Left hindlimb (tissue), 1 donor: Measurements from ENCODE around the gene CDH6.

Source experiments
- DNase-seq: peaks from one replicate; pipeline ENCODE4 v3.0.0-alpha.2; 2018

The CDH6 gene

DNA sequence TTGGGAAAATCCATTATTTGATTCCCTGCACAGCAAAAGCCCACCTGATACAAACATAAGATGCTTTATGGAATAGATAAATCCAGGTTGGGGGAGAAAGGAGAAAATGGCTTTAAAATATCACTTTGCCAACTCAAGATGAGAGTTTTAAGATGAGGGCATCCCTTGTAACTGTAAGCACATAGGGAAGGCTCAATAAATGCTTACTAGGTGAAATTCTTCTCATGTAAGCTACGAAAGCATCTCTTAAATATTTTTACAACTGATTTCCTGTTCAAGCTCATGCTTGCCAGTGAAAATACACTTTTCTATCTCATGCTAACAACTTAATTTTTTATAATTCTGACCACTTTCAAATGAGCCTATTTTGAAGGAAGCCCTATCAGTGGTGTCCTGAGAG is 11.5 kb downstream of the CDH6 start:
- no peak for DNase-seq

GRCh38 chr5:31208043-31208442 is 14.6 kb downstream of the CDH6 start:
- no peak for DNase-seq

DNA sequence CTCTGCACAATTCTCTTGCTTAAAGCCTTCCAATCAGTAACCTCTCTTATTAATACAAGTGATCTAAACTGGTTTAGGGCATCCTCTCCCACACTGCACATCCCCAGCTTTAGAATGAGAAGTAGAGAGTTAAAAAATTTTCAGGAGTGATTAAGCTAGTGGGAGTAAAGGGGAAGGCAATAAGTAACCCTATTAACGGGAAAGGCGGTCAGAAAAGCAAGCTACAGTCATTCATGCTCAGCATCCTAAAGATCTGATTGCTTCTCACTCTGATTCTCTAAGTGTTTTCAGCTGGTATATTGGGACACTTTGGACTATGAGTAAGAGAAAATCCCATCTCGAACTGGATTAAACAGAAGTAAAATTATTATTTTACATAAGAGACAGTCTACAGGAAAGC is 15.8 kb downstream of the CDH6 start:
- no peak for DNase-seq

DNA sequence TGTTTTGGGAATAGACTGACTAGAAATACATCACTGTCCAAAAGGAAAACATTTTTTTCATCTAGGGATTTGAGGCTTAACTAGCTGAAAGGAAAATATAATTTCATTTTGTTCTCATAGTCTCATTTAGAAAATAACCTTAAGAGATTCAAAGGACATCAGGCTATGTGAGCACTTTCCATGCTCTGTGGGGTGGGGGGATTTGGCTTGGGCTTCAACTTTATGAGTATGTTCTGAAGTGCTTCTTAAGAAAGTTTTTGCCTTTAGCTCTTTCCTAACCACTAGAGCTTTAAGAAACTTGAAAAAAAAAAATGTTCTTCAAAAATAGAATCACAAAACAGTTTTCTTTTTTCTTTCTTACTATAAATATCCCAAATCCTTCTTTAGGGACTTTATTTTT is 17.6 kb downstream of the CDH6 start:
- no peak for DNase-seq

- DNase-seq, result no peak
Measured at GRCh38 chr5:31213257-31213656, 19.8 kb downstream of the CDH6 start.

GRCh38 chr5:31213705-31214121 is 20.2 kb downstream of the CDH6 start:
- DNase-seq, result no peak

DNA sequence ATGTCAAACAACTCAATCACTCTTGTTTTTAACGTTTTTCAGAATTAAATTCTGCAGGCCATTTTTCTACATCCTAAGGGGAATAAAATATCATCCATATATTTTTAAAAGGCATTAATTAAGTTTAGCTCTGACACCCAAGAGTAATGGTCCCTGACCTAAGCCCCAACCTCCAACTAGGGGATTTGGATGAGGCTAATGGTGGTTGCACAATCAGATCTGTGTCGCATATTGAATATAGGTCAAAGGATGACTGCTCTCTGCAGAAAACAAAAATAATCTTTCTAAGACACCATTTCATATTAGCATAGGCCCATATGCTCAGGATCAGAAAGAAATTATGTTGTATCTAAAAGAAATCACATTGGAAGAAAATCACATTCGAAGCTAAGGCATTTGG is 20.7 kb downstream of the CDH6 start:
- no peak for DNase-seq

DNA sequence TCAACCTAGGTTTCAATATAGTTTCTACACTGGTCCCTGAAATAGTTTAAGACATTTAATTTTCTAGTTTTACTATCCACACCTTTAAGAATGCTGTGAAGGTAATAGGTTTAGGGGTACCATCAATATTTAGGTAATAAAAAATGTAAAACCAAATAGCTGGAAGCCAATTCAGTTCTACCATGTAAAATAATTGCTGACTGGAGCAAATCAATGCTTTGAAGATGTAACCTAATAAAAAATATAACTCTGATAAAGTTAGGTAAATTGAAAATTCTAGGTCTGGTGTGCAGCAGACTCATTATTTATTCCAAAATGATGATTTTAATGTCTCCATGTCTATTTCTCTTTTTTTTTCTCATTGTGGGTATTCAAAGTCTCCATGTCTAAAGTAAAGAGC is 21.8 kb downstream of the CDH6 start:
- DNase-seq, result no peak

DNA sequence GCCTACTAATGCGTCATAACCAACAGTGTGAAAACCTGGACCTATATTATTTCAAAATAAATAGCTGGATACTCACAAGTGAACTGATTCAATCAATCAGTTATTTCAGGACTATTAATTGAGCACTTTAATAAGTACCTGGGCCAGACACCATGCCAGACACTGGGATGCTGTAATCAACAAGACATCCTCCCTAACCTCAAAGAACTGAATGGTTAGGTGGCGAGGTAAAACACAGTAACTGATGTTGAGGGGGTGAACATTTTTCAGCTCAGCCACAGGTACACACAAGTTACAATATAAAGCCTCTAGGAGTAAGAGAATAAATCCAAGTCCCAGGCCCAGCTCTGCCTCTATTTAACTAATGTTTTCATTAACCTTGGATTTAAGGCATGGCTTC is 24.0 kb downstream of the CDH6 start:
- DNase-seq, result no peak

DNA sequence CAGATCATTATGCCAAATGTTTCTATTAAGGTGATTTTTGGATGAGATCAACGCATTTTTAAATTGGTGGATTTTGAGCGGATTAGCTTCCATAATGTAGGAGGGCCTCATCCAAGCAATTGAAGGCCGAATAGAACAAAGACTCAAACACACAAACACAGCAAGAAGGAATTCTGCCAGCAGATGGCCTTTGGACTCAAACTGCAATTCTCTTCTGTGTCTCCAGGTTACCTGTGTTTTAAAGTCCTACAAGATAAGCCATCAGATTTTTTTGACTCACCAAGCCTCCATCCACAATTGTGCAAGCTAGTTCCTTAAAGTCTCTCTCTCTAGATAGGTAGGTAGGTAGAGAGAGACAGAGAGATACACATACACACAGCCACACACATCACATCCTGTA is 25.5 kb downstream of the CDH6 start:
- DNase-seq, result no peak

- no peak for DNase-seq
Measured at GRCh38 chr5:31221001-31221400, 27.5 kb downstream of the CDH6 start.

DNA sequence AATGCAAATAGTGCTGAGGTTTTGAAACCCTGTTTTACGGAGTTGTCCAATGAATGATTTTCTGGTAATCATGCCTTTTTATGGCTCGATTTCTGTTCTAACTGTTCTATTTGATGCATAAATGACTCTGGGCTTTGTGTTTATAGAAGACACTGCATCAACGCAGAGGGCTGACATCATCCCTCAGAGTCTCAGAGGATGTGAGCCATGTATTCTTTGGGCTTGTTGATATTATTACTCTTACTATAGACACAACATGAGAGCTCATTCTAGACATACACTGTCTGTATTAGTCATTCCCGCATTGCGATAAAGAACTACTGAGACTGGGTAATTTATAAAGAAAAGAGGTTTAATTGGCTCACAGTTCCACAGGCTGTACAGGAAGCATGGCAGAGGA is 31.6 kb downstream of the CDH6 start:
- no peak for DNase-seq

DNA sequence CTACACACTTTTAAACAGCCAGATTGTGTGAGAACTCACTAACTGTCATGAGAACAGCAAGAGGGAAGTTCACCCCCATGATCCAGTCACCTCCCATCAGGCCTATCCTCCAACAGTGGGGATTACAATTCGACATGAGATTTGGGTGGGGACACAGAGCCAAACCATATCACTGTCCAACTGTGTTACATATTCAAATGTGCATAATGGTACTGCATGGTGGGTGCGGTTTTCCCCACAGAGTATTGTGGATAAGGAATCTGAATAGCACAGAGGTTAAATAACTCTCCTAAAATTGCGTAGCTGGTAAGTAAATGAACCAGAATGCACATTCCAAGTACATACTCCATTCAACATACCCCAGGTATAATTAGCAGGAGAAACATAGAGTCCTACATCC is 32.1 kb downstream of the CDH6 start:
- DNase-seq, result no peak

- no peak for DNase-seq
Measured at GRCh38 chr5:31226651-31227050, 33.2 kb downstream of the CDH6 start.

- DNase-seq, result no peak
Measured at GRCh38 chr5:31229266-31229665, 35.8 kb downstream of the CDH6 start.

DNA sequence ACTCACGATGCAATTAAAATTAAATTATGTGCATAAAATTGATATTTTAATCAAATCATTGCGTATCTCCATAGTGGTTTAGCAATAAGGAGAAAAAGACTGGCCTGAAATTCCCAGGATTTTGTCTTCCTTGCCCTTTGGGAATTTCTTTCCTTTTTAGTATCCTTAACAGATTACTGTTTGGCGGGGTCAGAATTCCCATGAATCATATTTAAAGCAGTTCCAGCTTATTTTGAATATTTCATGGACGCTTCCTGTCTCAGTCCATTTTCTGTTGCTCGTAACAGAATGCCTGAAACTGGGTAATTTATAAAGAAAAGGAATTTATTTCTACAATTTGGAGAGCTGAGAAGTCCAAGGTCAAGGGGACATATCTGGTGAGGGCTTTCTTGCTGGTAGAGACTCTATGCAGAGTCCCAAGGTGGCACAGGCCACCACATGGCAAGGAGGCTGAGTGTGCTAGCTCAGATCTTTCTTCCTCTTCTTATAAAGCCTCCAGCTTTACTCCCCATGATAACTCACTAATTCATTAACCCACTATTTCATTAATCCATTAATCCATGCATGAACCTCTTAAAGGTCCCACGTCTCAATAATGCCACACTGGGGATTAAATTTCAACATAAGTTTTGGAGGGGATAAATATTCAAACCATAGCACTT is 37.8 kb downstream of the CDH6 start:
- DNase-seq, result no peak

DNA sequence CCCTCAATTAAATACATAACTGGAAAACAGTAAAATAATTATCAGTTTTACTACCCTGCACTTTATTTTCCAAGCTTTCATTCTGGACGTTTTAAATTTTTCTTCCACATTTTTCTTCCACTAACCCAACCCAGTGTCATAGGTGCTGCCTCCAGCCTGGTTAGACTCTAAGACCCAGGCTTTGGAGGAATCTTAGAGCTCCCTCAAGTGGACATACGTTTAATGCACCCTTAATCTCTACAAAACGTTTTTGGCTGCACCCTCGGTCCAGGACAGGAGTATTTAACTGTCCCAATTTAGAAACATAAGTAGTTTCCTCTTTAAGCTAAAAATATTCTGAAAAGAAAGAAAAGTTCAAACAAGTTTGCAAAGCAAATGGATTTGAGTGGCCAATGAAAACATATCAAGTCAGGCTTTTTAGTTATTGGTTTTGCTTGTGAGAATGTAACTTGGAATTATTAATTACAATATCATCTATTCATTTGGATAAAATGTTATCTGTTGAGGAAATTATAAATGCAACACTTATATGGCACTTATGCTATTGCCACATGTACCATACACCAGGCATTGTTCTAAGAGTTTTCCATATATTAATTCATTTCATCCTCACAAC is 38.9 kb downstream of the CDH6 start:
- DNase-seq, result no peak

GRCh38 chr5:31235381-31235780 is 41.9 kb downstream of the CDH6 start:
- no peak for DNase-seq

GRCh38 chr5:31236339-31236738 is 42.9 kb downstream of the CDH6 start:
- DNase-seq, result no peak

DNA sequence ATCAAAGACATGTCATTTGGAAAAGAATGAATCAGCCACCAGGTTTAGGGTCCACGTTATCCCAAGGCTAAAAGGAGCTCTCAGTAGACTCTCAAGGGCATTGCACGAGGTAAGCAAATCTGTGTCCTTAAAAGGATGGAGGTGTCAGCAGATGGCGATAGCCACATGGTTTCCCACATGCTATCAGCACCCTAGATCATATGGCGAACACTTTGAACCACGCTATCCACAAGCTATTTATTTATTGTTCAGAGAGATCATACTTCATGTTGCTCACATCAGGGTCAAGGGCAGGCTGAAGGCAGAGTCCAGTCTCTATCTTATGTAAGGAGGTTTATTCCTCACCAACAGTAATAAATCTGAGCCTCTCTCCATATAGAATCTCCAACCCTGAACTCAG is 43.7 kb downstream of the CDH6 start:
- no peak for DNase-seq

GRCh38 chr5:31238497-31238896 is 45.0 kb downstream of the CDH6 start:
- DNase-seq, result no peak

GRCh38 chr5:31244921-31245320 is 51.4 kb downstream of the CDH6 start:
- no peak for DNase-seq

- no peak for DNase-seq
Measured at GRCh38 chr5:31247381-31247780, 53.9 kb downstream of the CDH6 start.

DNA sequence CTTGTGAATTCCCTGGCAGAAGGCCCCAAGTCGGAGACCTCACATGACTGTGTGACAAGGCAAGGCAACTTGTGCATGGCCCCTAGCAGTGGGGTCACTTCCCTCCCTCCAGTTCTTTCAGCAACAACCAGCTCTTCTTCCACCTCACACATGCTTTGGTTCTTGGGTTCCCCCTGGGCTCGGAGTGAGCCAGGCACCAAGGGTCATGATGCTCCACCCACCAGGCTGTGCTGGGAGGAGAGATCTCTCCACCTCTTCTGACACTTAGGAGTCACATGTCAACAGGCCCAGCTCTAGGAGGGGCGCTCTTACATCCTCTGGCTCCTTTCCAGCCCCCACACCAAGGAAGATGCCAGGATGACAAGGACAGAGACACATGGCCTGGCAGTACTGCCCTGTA is 56.7 kb downstream of the CDH6 start:
- DNase-seq, result no peak

- DNase-seq, result no peak
Measured at GRCh38 chr5:31251032-31251431, 57.5 kb downstream of the CDH6 start.
